Stimulated activated naive B cell treated with anti-CD40 and anti-IgM and Interleukin-4, amounts not matched to agents 10 μg/mL and 1 μg/mL and 100 μg/mL, for 72 hours (primary cell): ENCODE data around the gene BLTP3B.
"Not testable (repeated sequence)": the region's sequence is repeated elsewhere in the genome, so short reads cannot be mapped to it uniquely, and the experiment has no call there.

Source experiments
- ATAC-seq, 2 donors: fragments of 150-1000 bp; cut with Tn5 transposase; replicated peaks; 2 replicates each; pipeline ENCODE4 v1.10.0; 2021; ENCODE audit warnings: moderate library complexity in 1 of 2
- DNase-seq: peaks from one replicate; pipeline ENCODE4 v3.0.0; 2021
- H3K27ac Mint-ChIP-seq: one replicate; pipeline ENCODE4 v1.8.0; 2022; ENCODE audit warnings: mild to moderate bottlenecking, mixed read lengths
- H3K27me3 Mint-ChIP-seq, 2 donors: one replicate each; pipeline ENCODE4 v1.8.0; 2022; ENCODE audit warnings: mixed read lengths in 2 of 2
- H3K36me3 Mint-ChIP-seq, 2 donors: one replicate each; pipeline ENCODE4 v1.8.0; 2022; ENCODE audit warnings: mixed read lengths in 2 of 2, mild to moderate bottlenecking in 1 of 2
- H3K4me1 Mint-ChIP-seq, 2 donors: one replicate each; pipeline ENCODE4 v1.8.0; 2022; ENCODE audit warnings: mixed read lengths in 2 of 2, mild to moderate bottlenecking in 1 of 2
- H3K4me3 Mint-ChIP-seq, 2 donors: one replicate each; pipeline ENCODE4 v1.8.0; 2022; ENCODE audit warnings: mild to moderate bottlenecking in 2 of 2, mixed read lengths in 2 of 2, moderate library complexity in 1 of 2
- H3K9me3 Mint-ChIP-seq, 2 donors: one replicate each; pipeline ENCODE4 v1.8.0; 2022; ENCODE audit warnings: mixed read lengths in 2 of 2, mild to moderate bottlenecking in 1 of 2

The BLTP3B gene

GRCh38 chr12:100142851-100143559, at the start of gene BLTP3B:
Gene BLTP3B, minus strand, starts transcription at chr12:100142874. Its CDS starts 239 bp downstream, at chr12:100142635.
- H3K9me3 Mint-ChIP-seq: peaks cover 0 to 1% of the 10 kb centered on the region in 2 donors
- ATAC-seq: peak; percentile 89 to 90
- DNase-seq: peak; percentile 81
- peak within 1 kb of the TSS; percentile 100 for H3K27ac Mint-ChIP-seq
- H3K36me3 Mint-ChIP-seq: peaks cover 0 to 5% of the 10 kb centered on the region in 2 donors
- peak within 1 kb of the TSS; percentile 88 to 98 for H3K4me3 Mint-ChIP-seq
- no peaks in the 10 kb centered on the region for H3K27me3 Mint-ChIP-seq
- H3K4me1 Mint-ChIP-seq: peaks cover 25 to 47% of the 10 kb centered on the region in 2 donors

- peaks cover 4 to 5% of the 10 kb centered on the region in 2 donors for H3K4me1 Mint-ChIP-seq
- no peak for DNase-seq
- H3K27me3 Mint-ChIP-seq: no peaks in the 10 kb centered on the region
- H3K27ac Mint-ChIP-seq: no peak overlapping the region
- no peak for ATAC-seq
- no peak overlapping the region for H3K4me3 Mint-ChIP-seq
- peaks cover 42 to 46% of the 10 kb centered on the region in 2 donors for H3K36me3 Mint-ChIP-seq
- peaks cover 0 to 1% of the 10 kb centered on the region in 2 donors for H3K9me3 Mint-ChIP-seq
These were observed 47.1 kb upstream of the BLTP3B start for GRCh38 chr12:100189636-100190394.

- not testable (repeated sequence) for H3K27me3 Mint-ChIP-seq, ATAC-seq, H3K9me3 Mint-ChIP-seq, H3K27ac Mint-ChIP-seq, H3K4me1 Mint-ChIP-seq, H3K4me3 Mint-ChIP-seq, DNase-seq
- H3K36me3 Mint-ChIP-seq: peaks cover 39 to 40% of the 10 kb centered on the region in 2 donors
These were observed 46.4 kb upstream of the BLTP3B start for GRCh38 chr12:100188888-100189635.

- ATAC-seq: no peak
- Mint-ChIP-seq H3K27me3 (no peaks in the 10 kb centered on the region), H3K27ac (no peak overlapping the region), H3K4me1 (peaks cover 4 to 5% of the 10 kb centered on the region in 2 donors), H3K9me3 (peaks cover 0 to 1% of the 10 kb centered on the region in 2 donors), H3K36me3 (peaks cover 38 to 39% of the 10 kb centered on the region in 2 donors), H3K4me3 (no peak overlapping the region)
- no peak for DNase-seq
These were observed 45.3 kb upstream of the BLTP3B start for GRCh38 chr12:100187857-100188519.

GRCh38 chr12:100187068-100187467, 44.4 kb upstream of the BLTP3B start:
- Mint-ChIP-seq H3K4me3 (no peak overlapping the region), H3K36me3 (peaks cover 33 to 34% of the 10 kb centered on the region in 2 donors)
- no peak for ATAC-seq

GRCh38 chr12:100186071-100186470, 43.4 kb upstream of the BLTP3B start:
- H3K9me3 Mint-ChIP-seq: peaks cover 0 to 1% of the 10 kb centered on the region in 2 donors
- no peak overlapping the region for H3K4me3 Mint-ChIP-seq
- H3K27ac Mint-ChIP-seq: no peak overlapping the region
- peaks cover 26 to 28% of the 10 kb centered on the region in 2 donors for H3K36me3 Mint-ChIP-seq
- DNase-seq (no peak), ATAC-seq (no peak)
- peaks cover 7 to 10% of the 10 kb centered on the region in 2 donors for H3K4me1 Mint-ChIP-seq
- no peaks in the 10 kb centered on the region for H3K27me3 Mint-ChIP-seq

More at GRCh38 chr12:100187068-100187467, 44.4 kb upstream of the BLTP3B start:
- H3K27me3 Mint-ChIP-seq: no peaks in the 10 kb centered on the region
- H3K4me1 Mint-ChIP-seq: peaks cover 5 to 6% of the 10 kb centered on the region in 2 donors
- peaks cover 0 to 1% of the 10 kb centered on the region in 2 donors for H3K9me3 Mint-ChIP-seq
- no peak for DNase-seq
- no peak overlapping the region for H3K27ac Mint-ChIP-seq

- Mint-ChIP-seq H3K27ac (no peak overlapping the region), H3K36me3 (peaks cover 26 to 27% of the 10 kb centered on the region in 2 donors), H3K4me3 (no peak overlapping the region), H3K9me3 (peaks cover 0 to 1% of the 10 kb centered on the region in 2 donors), H3K27me3 (no peaks in the 10 kb centered on the region), H3K4me1 (peaks cover 7 to 9% of the 10 kb centered on the region in 2 donors)
- DNase-seq (no peak), ATAC-seq (peak in 1 of 2 donors; percentile 65)
These were observed 42.8 kb upstream of the BLTP3B start for GRCh38 chr12:100185361-100185894.

- Mint-ChIP-seq H3K27ac (no peak overlapping the region), H3K27me3 (no peaks in the 10 kb centered on the region), H3K36me3 (peaks cover 20 to 26% of the 10 kb centered on the region in 2 donors), H3K9me3 (peaks cover 0 to 1% of the 10 kb centered on the region in 2 donors), H3K4me3 (no peak overlapping the region), H3K4me1 (peaks cover 6 to 7% of the 10 kb centered on the region in 2 donors)
- DNase-seq: no peak
- ATAC-seq: no peak
These were observed 42.0 kb upstream of the BLTP3B start for GRCh38 chr12:100184549-100185145.

- peaks cover 4 to 6% of the 10 kb centered on the region in 2 donors for H3K4me1 Mint-ChIP-seq
- no peaks in the 10 kb centered on the region for H3K9me3 Mint-ChIP-seq
- no peak for ATAC-seq
- no peaks in the 10 kb centered on the region for H3K27me3 Mint-ChIP-seq
- peaks cover 16 to 21% of the 10 kb centered on the region in 2 donors for H3K36me3 Mint-ChIP-seq
- DNase-seq: no peak
- no peak overlapping the region for H3K27ac Mint-ChIP-seq
- H3K4me3 Mint-ChIP-seq: no peak overlapping the region
These were observed 36.6 kb upstream of the BLTP3B start for GRCh38 chr12:100179252-100179651.

GRCh38 chr12:100176493-100176892, 33.8 kb upstream of the BLTP3B start:
- H3K9me3 Mint-ChIP-seq, H3K27me3 Mint-ChIP-seq, ATAC-seq, DNase-seq, H3K4me3 Mint-ChIP-seq, H3K27ac Mint-ChIP-seq, H3K4me1 Mint-ChIP-seq: not testable (repeated sequence)
- peaks cover 24 to 27% of the 10 kb centered on the region in 2 donors for H3K36me3 Mint-ChIP-seq

- H3K27me3 Mint-ChIP-seq: no peaks in the 10 kb centered on the region
- no peak for DNase-seq
These were observed 31.8 kb upstream of the BLTP3B start for GRCh38 chr12:100174495-100174894.

GRCh38 chr12:100173111-100173510, 30.4 kb upstream of the BLTP3B start:
- Mint-ChIP-seq H3K4me1 (no peaks in the 10 kb centered on the region), H3K27ac (no peak overlapping the region), H3K27me3 (no peaks in the 10 kb centered on the region), H3K9me3 (no peaks in the 10 kb centered on the region), H3K4me3 (no peak overlapping the region), H3K36me3 (peaks cover 17 to 18% of the 10 kb centered on the region in 2 donors)
- DNase-seq: no peak
- ATAC-seq: no peak

More at GRCh38 chr12:100174495-100174894, 31.8 kb upstream of the BLTP3B start:
- Mint-ChIP-seq H3K4me3 (no peak overlapping the region), H3K27ac (no peak overlapping the region), H3K4me1 (no peaks in the 10 kb centered on the region), H3K36me3 (peaks cover 22 to 23% of the 10 kb centered on the region in 2 donors), H3K9me3 (no peaks in the 10 kb centered on the region)
- no peak for ATAC-seq

- no peak for ATAC-seq
- no peak overlapping the region for H3K4me3 Mint-ChIP-seq
- H3K4me1 Mint-ChIP-seq: no peaks in the 10 kb centered on the region
- no peaks in the 10 kb centered on the region for H3K9me3 Mint-ChIP-seq
- no peak overlapping the region for H3K27ac Mint-ChIP-seq
- H3K27me3 Mint-ChIP-seq: no peaks in the 10 kb centered on the region
- DNase-seq: no peak
- H3K36me3 Mint-ChIP-seq: peaks cover 12 to 18% of the 10 kb centered on the region in 2 donors
These were observed 28.6 kb upstream of the BLTP3B start for GRCh38 chr12:100171248-100171647.
